IPS DF 4.7 (cell line): ENCODE measurements around the gene ZNF512.
"Not testable (repeated sequence)": the region's sequence is repeated elsewhere in the genome, so short reads cannot be mapped to it uniquely, and the experiment has no call there.

Experiments used
- DNase-seq: peaks from one replicate; pipeline ENCODE4 v3.0.0-alpha.2; 2013; ENCODE audit warnings: low spot score; ENCODE audit errors: extremely low read depth

Gene ZNF512, protein sequence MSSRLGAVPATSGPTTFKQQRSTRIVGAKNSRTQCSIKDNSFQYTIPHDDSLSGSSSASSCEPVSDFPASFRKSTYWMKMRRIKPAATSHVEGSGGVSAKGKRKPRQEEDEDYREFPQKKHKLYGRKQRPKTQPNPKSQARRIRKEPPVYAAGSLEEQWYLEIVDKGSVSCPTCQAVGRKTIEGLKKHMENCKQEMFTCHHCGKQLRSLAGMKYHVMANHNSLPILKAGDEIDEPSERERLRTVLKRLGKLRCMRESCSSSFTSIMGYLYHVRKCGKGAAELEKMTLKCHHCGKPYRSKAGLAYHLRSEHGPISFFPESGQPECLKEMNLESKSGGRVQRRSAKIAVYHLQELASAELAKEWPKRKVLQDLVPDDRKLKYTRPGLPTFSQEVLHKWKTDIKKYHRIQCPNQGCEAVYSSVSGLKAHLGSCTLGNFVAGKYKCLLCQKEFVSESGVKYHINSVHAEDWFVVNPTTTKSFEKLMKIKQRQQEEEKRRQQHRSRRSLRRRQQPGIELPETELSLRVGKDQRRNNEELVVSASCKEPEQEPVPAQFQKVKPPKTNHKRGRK

DNA sequence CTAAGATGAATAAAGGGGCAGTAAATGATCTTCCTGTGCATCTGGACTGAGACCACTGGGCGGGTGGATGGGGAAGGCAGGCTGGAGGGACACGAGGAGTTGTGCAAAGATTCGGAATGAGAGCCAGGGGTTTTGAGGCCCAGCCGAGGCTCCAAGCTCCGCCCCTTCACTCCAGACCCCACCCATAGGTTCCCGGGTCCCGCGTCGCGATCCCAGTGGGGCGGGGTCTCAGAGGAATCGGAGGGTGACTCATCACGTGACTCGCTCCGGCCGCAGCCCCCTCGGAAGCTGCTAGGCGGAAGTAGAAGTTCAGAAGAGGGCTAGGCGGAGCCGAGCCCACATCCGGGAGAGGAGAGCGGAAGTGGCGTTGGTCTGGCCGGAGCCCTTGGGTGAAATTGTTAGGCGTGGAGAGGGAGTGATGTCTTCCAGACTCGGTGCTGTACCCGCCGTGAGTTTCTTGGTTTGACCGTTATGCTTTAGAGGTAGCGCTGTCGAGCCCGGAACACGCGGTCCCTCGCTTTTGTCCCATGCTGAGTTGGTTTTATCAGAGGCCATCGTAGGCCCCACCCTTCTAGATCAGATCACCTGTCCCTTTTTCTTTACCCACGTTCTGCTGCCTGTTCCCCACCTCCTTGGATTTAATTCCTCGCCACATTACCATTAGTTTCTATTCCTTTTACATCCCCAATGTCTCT is at the start of gene ZNF512:
Gene ZNF512 (plus strand): TSS at position 348 of the 695 bp plus-strand sequence. CDS start 71 bp downstream, at position 419.
- DNase-seq: peak; percentile 60

- no peak for DNase-seq
Observed at GRCh38 chr2:27537287-27537686, 45.6 kb upstream of the ZNF512 start.

- DNase-seq: not testable (repeated sequence)
Observed at GRCh38 chr2:27538839-27539450, 43.9 kb upstream of the ZNF512 start.

- not testable (repeated sequence) for DNase-seq
Observed at GRCh38 chr2:27539649-27540048, 43.2 kb upstream of the ZNF512 start.

GRCh38 chr2:27544143-27544821 is 38.6 kb upstream of the ZNF512 start:
- no peak for DNase-seq

DNA sequence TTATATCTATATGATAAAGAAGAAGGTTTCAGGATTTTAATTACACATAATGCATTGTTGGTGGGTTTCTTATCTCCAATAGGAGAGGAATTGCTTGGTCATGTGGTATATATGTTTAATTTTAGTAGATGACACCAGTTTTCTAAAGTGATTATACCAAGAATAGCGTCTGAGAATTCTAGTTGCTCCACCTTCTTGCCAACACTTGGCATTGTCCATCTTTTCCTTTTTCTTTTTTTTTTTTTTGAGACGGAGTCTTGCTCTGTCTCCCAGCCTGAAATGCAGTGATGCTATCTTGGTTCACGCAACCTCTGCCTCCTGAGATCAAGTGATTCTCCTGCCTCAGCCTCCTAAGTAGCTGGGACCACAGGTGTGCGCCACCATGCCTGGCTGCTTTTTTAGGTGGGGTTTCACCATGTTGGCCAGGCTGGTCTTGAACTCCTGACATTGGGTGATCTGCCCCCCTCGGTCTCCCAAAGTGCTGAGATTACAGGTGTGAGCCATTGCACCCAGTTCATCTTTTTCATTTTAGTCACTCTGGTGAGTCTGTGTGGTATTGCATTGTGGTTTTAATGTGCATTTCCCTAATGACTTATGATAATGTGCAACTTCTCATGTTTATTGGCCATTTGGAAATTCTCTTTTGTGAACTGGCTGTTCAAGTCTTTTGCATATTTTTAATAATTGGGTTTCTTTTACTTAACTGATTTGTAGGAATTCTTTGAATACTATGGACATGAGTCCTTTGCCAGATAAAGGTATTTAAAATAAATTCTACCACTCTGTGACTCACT is 37.3 kb upstream of the ZNF512 start:
- no peak for DNase-seq

- DNase-seq: no peak
Observed at GRCh38 chr2:27549303-27549702, 33.5 kb upstream of the ZNF512 start.

GRCh38 chr2:27551514-27551913 is 31.3 kb upstream of the ZNF512 start:
- DNase-seq: no peak

DNA sequence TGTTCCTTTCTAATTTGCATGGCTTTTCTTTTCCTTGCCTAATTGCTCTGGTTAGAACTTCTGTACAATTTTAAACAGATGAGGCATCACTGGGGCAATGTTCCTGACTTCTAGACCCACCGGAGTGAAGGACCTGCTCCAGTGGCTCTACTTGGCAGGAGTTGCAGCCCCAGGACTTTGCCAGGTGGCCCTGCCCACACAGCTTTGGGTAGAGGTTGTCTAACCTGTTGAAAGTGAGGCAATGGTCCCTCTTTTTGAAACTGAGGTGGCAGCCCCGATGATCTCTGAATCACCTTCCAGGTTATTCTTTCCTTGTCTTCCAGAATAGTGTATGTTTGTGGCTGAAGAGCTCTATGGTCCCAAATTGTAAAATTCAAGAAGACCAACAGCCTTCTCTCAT is 29.9 kb upstream of the ZNF512 start:
- DNase-seq: no peak

- not testable (repeated sequence) for DNase-seq
Observed at GRCh38 chr2:27554451-27554850, 28.4 kb upstream of the ZNF512 start.

DNA sequence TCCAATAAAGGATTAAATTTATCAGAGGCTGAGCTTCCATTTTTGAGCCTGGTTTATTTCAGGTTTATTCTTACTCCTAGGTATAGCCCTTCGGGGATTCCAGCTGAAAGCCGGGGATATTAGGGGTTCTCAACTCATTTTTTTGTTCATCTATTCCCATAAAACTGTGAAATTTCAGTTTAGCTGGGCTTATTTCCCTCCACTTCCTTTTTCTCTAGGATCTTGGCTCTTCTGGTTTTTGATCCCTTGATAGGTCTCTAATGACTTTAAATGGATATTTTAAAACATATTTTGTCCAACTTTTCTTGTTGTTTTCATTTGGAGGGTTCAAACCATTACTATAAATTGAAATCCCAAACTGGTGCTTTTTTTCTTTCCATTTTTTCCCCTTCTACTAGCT is 23.6 kb upstream of the ZNF512 start:
- DNase-seq: no peak

GRCh38 chr2:27561060-27561459 is 21.8 kb upstream of the ZNF512 start:
- DNase-seq: no peak

- no peak for DNase-seq
Observed at GRCh38 chr2:27566628-27567027, 16.2 kb upstream of the ZNF512 start.

DNA sequence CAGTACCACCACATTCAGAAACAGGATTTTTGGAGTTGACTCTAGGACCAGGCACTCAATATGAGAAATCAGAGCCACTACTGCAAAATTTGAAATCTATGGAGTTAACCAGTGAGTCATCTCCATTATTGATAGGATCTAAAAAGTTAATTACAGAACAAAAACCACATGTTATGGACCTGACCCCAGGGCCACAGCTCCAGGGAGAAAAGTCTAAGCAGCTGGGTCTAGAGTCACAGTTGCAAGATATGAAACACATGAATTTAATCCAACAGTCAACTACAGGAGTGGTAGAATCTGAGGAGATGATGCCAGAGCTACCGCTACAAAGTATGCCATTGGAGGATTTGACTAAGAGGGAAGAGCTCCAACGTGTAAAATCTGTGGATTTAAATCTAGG is 13.4 kb upstream of the ZNF512 start:
- DNase-seq: no peak

GRCh38 chr2:27571197-27571596 is 11.6 kb upstream of the ZNF512 start:
- DNase-seq: no peak

DNA sequence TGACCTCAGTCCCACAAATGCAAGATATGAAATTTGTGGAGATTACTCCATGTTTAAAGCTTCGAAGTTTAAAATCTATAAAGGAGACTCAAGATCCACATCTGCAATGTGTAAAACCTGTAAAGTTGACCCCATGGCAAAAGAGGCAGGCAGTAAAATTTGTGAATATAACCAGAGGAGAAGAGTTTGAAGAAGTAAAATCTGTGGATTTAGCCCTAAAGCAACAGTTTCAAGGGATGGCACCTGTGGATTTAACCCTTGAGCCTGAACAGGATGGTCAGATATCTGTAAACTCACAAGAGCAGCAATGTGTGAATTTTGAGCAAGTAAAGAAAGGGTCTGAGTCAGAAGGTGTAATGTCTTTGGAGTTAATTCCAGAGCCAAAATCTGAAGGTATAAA is 11.2 kb upstream of the ZNF512 start:
- no peak for DNase-seq

- no peak for DNase-seq
Observed at GRCh38 chr2:27572439-27572838, 10.4 kb upstream of the ZNF512 start.

- no peak for DNase-seq
Observed at GRCh38 chr2:27572998-27573429, 9.8 kb upstream of the ZNF512 start.

GRCh38 chr2:27573452-27573851 is 9.4 kb upstream of the ZNF512 start:
- no peak for DNase-seq

DNA sequence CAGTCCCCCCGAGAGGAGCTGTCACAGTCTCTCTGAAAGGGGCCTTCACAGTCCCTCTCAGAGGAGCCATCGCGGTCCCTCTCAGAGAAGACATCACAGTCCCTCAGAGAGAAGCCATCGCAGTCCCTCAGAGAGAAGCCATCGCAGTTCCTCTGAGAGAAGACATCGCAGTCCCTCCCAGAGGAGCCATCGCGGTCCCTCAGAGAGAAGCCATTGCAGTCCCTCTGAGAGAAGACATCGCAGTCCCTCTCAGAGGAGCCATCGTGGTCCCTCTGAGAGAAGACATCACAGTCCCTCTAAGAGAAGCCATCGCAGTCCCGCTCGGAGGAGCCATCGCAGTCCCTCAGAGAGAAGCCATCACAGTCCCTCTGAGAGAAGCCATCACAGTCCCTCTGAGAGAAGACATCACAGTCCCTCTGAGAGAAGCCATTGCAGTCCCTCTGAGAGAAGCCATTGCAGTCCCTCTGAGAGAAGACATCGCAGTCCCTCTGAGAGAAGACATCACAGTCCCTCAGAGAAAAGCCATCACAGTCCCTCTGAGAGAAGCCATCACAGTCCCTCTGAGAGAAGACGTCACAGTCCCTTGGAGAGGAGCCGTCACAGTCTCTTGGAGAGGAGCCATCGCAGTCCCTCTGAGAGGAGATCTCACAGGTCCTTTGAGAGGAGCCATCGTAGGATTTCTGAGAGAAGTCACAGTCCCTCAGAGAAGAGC is 1.3 kb upstream of the ZNF512 start:
- no peak for DNase-seq
